CD4-positive, alpha-beta T cell treated with Interleukin-4 for 1 hour (primary cell): Measurements from ENCODE around the gene CT45A1.
"Not testable (repeated sequence)": the region's sequence is repeated elsewhere in the genome, so short reads cannot be mapped to it uniquely, and the experiment has no call there.

Source experiments
- DNase-seq, 2 donors: peaks; one replicate each; pipeline ENCODE4 v3.0.0-alpha.2; 2020 to 2022

CT45A1 gene, protein sequence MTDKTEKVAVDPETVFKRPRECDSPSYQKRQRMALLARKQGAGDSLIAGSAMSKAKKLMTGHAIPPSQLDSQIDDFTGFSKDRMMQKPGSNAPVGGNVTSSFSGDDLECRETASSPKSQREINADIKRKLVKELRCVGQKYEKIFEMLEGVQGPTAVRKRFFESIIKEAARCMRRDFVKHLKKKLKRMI

DNA sequence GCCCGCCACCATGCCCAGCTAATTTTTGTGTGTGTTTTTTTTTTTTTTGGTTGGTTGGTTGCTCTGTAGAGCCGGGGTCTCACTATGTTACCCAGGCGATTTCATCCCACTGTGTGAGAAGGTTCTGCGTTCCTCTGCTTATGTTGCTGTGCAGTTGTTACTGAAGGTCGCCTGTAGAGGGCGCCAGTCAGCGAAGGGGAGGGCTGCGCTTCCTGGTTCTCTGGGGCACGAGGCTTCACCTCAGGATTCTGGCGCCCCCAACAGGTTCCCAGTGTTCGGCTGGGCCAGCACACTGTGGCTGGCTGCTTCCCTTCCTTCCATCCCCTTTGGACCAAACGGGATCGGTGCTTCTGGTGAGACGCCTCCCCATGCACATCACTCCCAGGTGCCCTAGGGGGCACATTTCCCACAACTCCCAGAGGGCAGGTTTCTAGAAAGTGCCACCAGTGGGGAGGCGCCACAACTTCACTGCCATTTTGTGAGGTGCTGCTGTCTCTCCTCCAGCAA, at the start of gene CT45A1:
CT45A1 (plus strand) TSS at position 457 of the 507 bp plus-strand sequence. CDS start 5,302 bp downstream, outside the sequence.
- not testable (repeated sequence) for DNase-seq

DNA sequence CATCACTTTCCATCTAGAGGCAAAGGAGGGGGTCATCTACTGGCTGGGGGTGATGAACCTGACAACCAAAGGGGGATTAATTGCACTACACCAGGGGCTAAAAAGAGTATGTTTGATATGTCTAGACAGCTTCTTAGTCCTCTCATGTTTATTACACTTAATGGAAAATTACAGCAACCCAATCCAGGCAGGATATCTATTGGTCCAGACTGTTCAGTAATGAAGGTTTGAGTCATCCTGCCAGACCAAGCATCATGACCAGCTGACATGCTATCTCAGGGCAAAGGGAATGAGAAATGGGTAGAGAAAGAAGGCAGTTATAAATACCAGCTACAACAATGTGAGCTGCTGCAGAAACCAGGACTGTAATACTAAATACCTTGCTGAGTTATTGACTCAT, 40.5 kb upstream of the CT45A1 start:
- not testable (repeated sequence) for DNase-seq

DNA sequence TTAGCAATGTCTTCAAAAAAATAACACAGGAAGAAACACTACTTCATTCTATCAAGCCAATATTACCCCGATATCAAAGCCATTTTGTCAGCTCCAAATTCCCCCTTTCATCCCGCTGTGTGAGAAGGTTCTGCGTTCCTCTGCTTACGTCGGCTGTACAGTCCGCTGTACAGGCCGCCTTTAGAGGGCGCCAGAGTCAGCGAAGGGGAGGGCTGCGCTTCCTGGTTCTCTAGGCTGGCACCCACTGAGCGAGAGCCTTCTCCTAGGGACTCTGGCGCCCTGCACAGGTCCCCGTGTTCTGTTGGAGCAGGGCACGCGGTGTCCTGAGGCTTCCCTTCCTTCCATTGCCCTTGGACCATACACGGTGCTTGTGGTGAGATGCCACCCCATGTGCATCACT, 25.3 kb upstream of the CT45A1 start:
- DNase-seq = no peak

DNA sequence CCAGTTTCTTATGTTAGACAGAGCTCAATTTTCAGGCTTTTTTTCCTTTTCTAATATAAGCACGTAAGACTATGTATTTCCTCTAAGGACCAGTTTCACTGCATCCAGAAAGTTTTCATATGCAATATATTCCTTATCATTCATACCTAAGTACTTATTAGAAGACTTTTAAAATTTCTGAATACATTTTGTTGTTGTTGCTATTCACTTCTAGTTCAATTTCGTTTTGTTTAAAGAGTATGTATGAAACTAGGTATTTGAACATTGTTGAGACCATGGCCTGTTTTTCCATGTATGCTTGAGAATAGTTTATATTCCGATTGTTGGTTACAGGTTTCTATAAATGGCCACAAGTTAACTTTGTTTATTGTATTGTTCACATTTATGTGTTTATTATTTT, 18.0 kb upstream of the CT45A1 start:
- DNase-seq = no peak

DNA sequence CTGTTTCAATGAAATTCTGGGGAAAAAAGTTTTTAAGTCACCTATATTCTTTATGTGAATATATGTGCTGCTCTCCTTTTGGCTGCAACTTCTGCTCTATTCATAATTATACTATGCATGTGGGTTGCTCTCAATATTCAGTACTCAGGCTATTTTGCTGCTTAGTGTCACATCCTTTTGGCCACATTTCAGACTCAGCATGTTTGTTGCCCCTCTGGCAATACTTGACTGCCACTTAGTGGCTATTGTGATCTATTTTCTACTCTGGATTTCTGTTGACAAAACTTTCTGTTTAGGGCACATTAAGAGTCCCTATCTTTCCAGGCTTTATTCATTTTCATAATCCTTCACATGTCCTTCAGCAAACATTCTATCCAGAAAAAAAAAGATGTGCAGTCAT, 15.8 kb upstream of the CT45A1 start:
- DNase-seq = no peak

DNA sequence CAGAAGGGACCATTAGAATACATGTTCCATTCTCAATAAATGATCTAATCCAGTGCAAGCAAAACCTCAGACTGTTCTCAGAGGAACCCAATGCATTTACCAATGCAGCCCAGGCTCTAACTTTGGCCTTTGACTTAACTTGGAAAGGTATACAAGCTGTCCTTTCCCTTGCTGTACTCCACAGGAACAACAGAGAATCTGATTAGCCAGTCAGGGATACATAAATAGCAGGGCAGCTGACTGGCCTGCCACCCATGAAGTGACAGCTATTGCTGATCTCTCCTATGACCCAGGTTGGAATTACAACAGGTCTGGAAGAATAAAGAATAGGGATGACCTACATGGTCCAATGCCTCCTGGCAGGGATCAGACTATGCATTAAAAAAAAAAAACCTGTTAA, 14.5 kb upstream of the CT45A1 start:
- DNase-seq = no peak

DNA sequence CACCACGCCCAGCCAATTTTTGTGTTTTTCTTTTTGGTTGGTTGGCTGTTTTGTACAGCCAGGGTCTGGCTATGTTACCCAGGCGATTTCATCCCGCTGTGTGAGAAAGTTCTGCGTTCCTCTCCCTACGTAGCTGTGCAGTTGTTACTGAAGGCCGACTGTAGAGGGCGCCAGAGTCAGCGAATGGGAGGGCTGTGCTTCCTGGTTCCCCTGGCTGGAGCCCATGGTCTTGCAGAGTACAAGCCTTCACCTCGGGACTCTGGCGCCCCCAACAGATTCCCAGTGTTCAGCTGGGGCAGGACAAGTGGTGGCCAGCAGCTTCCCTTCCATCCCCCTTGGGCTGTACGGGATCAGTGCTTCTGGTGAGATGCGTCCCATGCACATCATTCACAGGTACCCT, 5.6 kb upstream of the CT45A1 start:
- peak in 1 of 2 donors; percentile 7 for DNase-seq

DNA sequence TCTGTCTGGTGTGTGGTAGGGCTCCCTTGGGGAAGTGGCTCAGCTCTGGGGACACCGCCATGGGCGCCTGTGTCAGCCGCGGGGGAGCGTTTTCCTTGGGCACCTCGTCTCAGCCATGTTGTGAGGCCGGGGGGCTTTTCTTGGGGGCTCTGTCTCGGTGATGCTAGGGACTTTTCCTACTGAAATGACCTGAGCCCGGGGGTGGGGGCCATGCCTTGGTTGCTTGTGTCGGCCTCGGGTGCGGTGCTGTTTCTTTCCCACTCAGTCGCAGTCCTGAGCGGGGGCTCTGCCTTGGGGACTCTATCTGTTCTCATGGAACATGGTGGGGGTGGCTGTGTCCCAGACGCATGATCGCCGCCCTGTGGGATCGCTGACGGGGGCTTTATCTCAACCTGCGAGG, 356 bp downstream of the CT45A1 start:
- DNase-seq = no peak

DNA sequence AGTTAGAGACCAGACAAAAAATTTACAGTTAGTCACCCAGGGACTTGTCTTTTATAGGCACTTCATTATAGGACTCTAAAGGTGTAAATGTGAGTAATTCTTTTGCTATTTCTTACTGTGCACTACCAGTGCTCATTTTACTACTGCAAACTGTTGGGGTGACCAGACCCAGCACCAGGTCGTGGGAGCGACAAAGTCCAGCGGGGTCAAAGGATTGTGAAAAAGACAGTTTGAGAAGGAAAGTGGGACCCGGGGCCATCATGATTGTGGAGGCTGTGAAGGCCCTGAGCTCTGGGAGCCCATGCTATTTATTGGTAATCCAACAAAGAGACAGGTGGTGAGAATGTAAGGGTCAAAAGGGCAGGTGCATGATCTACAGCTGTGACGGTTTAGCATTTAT, 21.2 kb downstream of the CT45A1 start:
- not testable (repeated sequence) for DNase-seq

DNA sequence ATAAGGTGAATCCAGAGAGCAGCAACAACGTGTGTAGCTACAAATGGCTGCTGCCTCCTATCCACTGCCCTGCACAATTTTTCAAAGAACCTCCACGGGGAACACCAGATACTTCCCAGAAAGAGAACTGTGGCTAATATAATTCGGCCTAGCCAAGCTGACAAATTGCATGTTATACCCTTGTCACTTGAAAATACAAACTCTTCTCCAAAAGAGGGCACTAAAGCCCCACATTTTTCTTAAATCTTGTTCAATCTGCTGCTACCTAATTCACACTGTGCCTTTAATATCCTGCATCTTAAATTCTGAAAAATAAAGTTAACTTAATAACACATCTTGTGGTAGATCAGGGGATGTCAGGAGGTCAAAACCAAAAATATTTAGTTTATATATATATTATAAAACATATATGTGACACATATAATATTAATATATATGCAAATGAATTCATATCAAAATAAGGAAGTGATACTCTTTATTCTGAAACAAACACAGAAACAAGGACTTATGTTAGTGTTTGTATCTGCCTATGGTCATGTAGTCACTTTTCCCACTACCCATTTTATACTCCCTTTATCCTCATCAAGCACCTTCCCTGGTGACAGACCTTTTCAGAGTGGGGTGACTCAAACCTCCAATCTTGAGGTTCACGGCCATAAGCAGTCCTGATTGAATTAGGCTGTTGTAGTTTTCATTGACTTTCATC, 24.1 kb downstream of the CT45A1 start:
- DNase-seq = no peak

DNA sequence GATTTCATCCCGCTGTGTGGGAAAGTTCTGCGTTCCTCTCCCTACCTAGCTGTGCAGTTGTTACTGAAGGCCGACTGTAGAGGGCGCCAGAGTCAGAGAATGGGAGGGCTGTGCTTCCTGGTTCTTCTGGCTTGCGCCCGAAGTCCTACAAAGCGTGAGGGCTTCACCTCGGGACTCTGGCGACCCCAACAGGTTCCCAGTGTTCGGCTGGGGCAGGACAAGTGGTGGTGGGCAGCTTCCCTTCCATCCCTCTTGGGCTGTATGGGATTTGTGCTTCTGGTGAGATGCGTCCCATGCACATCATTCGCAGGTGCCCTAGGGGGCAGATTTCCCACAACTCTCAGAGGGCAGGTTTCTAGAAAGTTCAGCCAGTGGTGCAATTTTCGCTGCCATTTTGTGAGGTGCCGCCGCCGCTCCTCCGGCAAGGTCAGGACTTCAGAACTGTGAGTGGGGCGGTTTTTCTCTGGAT, 27.3 kb downstream of the CT45A1 start:
- peak; percentile 7 to 20 for DNase-seq

DNA sequence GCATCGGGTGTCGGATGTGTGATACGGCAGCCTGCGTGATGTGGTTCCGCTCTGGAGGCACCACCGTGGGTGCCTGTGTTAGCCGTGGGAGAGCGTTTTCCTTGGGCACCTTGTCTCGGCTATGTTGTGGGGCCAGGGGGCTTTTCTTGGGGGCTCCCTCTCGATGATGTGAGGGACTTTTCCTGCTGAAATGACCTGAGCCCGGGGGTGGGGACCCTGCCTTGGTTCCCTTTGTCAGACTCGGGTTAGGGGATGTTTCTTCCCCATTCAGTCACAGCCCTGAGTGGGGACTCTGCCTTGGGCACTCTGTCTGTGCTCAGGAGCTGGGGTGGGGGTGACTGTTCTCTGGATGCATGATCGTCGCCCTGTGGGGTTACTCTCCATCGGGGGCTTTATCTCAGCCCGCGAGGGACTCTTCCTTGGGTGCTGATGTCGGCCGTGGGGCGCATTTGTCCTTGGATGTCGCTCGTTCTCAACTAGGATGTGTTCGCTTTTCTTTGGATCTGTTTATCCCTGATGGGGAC, 27.8 kb downstream of the CT45A1 start:
- no peak for DNase-seq

DNA sequence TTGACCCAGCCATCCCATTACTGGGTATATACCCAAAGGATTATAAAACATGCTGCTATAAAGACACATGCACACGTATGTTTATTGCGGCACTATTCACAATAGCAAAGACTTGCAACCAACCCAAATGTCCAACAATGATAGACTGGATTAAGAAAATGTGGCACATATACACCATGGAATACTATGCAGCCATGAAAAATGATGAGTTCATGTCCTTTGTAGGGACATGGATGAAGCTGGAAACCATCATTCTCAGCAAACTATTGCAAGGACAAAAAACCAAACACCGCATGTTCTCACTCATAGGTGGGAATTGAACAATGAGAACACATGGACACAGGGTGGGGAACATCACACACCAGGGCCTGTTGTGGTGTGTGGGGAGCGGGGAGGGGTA, 31.3 kb downstream of the CT45A1 start:
- not testable (repeated sequence) for DNase-seq

DNA sequence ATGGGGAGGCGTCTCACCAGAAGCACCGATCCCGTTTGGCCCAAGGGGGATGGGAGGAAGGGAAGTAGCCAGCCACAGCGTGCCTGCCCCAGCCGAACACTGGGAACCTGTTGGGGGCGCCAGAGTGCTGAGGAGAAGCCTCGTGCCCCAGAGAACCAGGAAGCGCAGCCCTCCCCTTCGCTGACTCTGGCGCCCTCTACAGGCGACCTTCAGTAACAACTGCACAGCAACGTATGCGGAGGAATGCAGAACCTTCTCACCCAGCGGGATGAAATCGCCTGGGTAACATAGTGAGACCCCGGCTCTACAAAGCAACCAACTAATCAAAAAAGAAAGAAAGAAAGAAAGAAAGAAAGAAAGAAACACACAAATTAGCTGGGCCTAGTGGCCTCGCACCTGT, 54.7 kb downstream of the CT45A1 start, which contains the start of gene CT45A3:
CT45A3 (minus strand) TSS at position 101 of the 400 bp plus-strand sequence. CDS start 3,747 bp downstream, outside the sequence.
- not testable (repeated sequence) for DNase-seq
